Measurements from ENCODE around the gene PARD3B. TPM values are rescaled to one million over a fixed set of nuclear protein-coding genes. Genes with fewer than 3 reads are reported as not detected.

PARD3B gene
- total and polyA plus RNA-seq, 7 donors = 3.2 to 64.0 (median 42.5) TPM

DNA sequence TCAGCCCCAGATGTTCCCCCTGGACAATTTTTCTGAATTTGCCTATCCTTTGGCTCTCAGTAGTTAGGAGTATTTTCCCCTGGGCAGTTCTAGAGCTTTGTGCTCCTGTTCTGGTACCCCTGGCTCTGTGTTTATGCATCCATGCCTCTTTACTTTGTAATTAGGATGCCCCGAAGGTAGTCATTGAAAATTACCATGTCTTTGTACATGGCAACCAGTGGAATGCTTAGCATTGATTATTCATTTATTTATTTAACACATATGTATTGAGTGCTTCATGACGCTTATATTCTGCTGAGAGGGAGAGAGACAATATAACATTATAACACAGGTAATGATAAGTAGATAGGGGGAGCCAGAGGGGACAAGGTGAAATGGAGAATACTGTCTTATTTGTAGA lies 346.5 kb downstream of the PARD3B start:
- intact Hi-C loops (cut with DNase I) = no loop called here
- no peak for DNase-seq
- Histone ChIP-seq H3K4me3 (no peak overlapping the region), H3K4me1 (peaks cover 0 to 28% (median 4%) of the 10 kb centered on the region in 4 donors), H3K36me3 (no peaks in the 10 kb centered on the region), H3K9me3 (no peaks in the 10 kb centered on the region), H3K27ac (no peak overlapping the region), H3K27me3 (no peaks in the 10 kb centered on the region)
- WGBS, 2 donors = 93 to 98% methylated on average over 2 of the region's 2 CpGs
- TF ChIP-seq, protein P1, sequence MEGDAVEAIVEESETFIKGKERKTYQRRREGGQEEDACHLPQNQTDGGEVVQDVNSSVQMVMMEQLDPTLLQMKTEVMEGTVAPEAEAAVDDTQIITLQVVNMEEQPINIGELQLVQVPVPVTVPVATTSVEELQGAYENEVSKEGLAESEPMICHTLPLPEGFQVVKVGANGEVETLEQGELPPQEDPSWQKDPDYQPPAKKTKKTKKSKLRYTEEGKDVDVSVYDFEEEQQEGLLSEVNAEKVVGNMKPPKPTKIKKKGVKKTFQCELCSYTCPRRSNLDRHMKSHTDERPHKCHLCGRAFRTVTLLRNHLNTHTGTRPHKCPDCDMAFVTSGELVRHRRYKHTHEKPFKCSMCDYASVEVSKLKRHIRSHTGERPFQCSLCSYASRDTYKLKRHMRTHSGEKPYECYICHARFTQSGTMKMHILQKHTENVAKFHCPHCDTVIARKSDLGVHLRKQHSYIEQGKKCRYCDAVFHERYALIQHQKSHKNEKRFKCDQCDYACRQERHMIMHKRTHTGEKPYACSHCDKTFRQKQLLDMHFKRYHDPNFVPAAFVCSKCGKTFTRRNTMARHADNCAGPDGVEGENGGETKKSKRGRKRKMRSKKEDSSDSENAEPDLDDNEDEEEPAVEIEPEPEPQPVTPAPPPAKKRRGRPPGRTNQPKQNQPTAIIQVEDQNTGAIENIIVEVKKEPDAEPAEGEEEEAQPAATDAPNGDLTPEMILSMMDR (IDR thresholded peaks at IDR 0.05) = no peak
- TF ChIP-seq POLR2A (IDR thresholded peaks at IDR 0.05) (no peak), EP300 (IDR thresholded peaks at IDR 0.05) (no peak)

DNA sequence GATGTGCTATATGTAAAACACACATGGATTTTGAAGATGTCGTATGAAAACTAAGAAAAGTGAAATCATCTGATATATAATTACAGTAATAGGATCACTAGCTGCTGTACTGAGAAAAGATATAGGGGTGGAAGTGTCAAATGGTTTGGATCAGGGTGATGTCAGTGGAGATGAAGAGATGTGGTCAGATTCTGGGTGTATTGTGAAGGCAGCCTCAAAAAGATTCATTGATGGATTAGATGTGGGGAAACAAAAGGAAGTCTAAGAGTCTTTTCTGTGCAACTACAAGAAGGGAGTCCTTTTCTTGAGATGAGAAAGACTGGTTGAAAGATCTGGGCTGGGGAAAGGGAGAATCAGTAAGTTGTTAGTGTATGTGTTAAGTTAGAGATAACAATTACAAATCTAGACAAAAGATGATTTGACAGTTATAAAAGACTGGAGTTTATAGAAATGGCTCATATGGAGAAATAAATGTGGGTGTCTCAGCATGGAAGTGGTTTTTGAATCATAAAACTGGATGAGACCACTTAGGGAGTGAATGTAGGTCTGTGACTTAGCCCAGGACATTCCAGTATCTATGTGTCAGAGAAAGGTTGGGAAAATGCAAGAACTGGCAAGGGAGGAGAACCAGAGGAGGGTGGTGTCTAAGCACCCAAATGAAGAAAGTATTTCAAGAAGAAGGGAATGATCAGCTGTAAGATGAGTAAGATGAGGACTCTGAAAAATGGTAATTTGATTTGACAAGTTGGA lies 347.4 kb downstream of the PARD3B start:
- no peak for DNase-seq
- TF ChIP-seq, protein P1 (IDR thresholded peaks at IDR 0.05) = no peak
- TF ChIP-seq POLR2AphosphoS5 (IDR thresholded peaks at IDR 0.05) = no peak
- no peak for TF ChIP-seq POLR2A (IDR thresholded peaks at IDR 0.05)
- no peak for TF ChIP-seq EP300 (IDR thresholded peaks at IDR 0.05)
- H3K9me3 ChIP-seq = no peaks in the 10 kb centered on the region
- intact Hi-C loops (cut with DNase I) = no loop called here
- H3K36me3 ChIP-seq = no peaks in the 10 kb centered on the region
- H3K27ac ChIP-seq = no peak overlapping the region
- 88 to 99% methylated on average over 1 of the region's 1 CpG for WGBS, 2 donors
- peaks cover 0 to 28% (median 4%) of the 10 kb centered on the region in 4 donors for H3K4me1 ChIP-seq
- H3K4me3 ChIP-seq = no peak overlapping the region
- H3K27me3 ChIP-seq = no peaks in the 10 kb centered on the region

DNA sequence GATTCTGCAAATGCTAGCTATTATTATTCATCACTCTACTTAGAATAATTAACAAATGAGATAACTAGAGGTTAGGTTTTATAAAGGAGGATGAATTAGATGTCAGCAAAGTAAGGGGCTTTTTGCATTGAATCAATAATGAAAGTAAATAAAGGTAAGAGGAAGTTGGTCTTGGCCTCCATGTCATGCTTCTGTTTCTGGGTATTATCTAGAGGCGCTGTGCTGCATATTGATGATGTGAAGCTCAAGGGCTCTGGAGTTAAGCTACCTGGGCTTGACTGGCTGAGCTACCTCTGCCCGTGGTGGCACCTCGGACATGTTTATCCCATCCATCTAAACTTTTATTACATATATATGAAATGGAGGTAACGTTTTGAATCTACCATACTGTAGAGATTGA lies 350.9 kb downstream of the PARD3B start:
- H3K36me3 ChIP-seq = no peaks in the 10 kb centered on the region
- no peaks in the 10 kb centered on the region for H3K27me3 ChIP-seq
- H3K9me3 ChIP-seq = no peaks in the 10 kb centered on the region
- H3K4me1 ChIP-seq = peaks cover 0 to 33% (median 7%) of the 10 kb centered on the region in 4 donors
- intact Hi-C loops (cut with DNase I) = no loop called here
- H3K27ac ChIP-seq = no peak overlapping the region
- no peak overlapping the region for H3K4me3 ChIP-seq
- WGBS, 2 donors = 94% methylated on average over 4 of the region's 4 CpGs
- no peak for DNase-seq
- TF ChIP-seq POLR2A (IDR thresholded peaks at IDR 0.05) = no peak
- TF ChIP-seq POLR2AphosphoS5 (IDR thresholded peaks at IDR 0.05) = no peak
- TF ChIP-seq, protein P1 (IDR thresholded peaks at IDR 0.05) = no peak
- no peak for TF ChIP-seq EP300 (IDR thresholded peaks at IDR 0.05)

DNA sequence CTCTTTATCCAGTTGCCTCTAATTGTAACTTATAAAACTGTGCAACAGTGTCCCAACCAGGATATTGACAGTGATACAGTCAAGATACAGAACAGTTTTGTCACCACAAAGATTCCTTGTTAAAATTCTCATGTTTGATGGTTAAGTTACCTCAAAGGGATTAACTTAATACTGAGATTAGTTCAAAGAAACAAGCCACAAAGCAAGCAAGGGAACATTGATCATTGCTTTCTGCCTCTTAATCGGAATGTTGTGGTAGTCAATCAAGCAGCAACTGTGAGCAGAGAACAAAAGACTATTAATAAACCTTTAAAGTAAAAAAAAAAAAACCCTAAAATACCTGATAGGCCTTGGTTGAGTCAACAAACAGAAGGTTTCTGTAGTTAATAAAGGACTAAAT lies 352.3 kb downstream of the PARD3B start:
- Histone ChIP-seq H3K9me3 (no peaks in the 10 kb centered on the region), H3K36me3 (no peaks in the 10 kb centered on the region), H3K4me1 (peaks cover 0 to 32% (median 9%) of the 10 kb centered on the region in 4 donors), H3K27ac (no peak overlapping the region), H3K27me3 (no peaks in the 10 kb centered on the region), H3K4me3 (no peak overlapping the region)
- TF ChIP-seq POLR2A (IDR thresholded peaks at IDR 0.05) (no peak), EP300 (IDR thresholded peaks at IDR 0.05) (no peak), POLR2AphosphoS5 (IDR thresholded peaks at IDR 0.05) (no peak)
- TF ChIP-seq, protein P1 (IDR thresholded peaks at IDR 0.05) = no peak
- no peak for DNase-seq
- intact Hi-C loops (cut with DNase I) = no loop called here
- 96 to 98% methylated on average over 1 of the region's 1 CpG for WGBS, 2 donors

Data from sigmoid colon (tissue), 7 donors.